ENCODE data around the gene CDRT4. TPM values are rescaled to one million over a fixed set of nuclear protein-coding genes. Genes with fewer than 3 reads are reported as not detected.
A peak's percentile ranks its signal among the peaks of the same experiment; 100 is the strongest.

Gene CDRT4
- total RNA-seq, 4 donors from 2014 or later = 7.1 to 23.8 (median 8.8) TPM

DNA sequence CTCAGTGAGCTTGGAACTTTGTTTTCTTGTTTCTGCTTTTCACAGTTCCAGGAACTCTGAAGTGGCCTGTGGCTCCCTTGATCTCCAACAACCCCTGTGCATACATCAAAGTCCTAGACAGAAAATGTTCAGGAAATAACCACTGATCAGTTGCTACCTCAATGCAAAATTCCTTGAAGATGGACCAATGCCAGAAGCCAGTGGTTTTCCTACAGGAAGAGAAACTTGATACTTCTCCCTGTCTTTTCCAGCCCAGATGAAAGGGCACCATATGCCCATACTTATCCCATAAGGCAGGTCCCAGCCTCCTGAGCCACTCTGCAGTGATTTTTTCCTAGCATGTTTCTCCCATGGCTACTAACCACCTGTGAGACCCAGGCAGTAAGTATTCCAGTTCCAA is 12.3 kb upstream of the CDRT4 start:
- Histone ChIP-seq H3K36me3 (no peaks in the 10 kb centered on the region), H3K4me3 (no peak overlapping the region), H3K9me3 (no peaks in the 10 kb centered on the region), H3K27me3 (no peaks in the 10 kb centered on the region), H3K27ac (no peak overlapping the region), H3K4me1 (peaks cover 31% of the 10 kb centered on the region)
- DNase-seq (ENCODE audit: low spot score in 2 of 2) = no peak
- no peak for TF ChIP-seq EP300 (IDR thresholded peaks at IDR 0.05)
- TF ChIP-seq, protein P1, sequence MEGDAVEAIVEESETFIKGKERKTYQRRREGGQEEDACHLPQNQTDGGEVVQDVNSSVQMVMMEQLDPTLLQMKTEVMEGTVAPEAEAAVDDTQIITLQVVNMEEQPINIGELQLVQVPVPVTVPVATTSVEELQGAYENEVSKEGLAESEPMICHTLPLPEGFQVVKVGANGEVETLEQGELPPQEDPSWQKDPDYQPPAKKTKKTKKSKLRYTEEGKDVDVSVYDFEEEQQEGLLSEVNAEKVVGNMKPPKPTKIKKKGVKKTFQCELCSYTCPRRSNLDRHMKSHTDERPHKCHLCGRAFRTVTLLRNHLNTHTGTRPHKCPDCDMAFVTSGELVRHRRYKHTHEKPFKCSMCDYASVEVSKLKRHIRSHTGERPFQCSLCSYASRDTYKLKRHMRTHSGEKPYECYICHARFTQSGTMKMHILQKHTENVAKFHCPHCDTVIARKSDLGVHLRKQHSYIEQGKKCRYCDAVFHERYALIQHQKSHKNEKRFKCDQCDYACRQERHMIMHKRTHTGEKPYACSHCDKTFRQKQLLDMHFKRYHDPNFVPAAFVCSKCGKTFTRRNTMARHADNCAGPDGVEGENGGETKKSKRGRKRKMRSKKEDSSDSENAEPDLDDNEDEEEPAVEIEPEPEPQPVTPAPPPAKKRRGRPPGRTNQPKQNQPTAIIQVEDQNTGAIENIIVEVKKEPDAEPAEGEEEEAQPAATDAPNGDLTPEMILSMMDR (IDR thresholded peaks at IDR 0.05) = no peak
- no peak for TF ChIP-seq POLR2AphosphoS5 (IDR thresholded peaks at IDR 0.05)
- TF ChIP-seq POLR2A (IDR thresholded peaks at IDR 0.05) = no peak

DNA sequence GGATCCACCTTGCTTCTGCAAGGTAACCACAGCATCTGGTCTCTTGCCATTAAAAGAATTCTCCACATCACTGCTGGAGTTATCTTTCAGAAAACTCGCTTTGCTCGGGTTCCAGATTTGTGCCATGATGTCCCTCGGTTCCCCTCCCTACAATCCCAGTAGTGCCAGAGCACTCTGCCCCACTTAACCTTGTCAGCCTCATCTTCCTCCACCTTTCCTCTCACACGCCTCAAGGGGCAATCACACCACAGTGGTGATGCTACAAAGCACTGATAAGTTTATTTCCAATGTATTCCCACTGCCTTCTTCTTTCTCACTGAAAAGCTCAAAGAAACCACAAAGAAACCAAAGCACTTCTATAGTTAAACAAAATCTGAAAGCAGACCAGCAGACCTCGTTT is 11.4 kb upstream of the CDRT4 start:
- H3K4me1 ChIP-seq = peaks cover 31% of the 10 kb centered on the region
- H3K9me3 ChIP-seq = no peaks in the 10 kb centered on the region
- no peak overlapping the region for H3K27ac ChIP-seq
- TF ChIP-seq POLR2AphosphoS5 (IDR thresholded peaks at IDR 0.05) = no peak
- no peak for TF ChIP-seq POLR2A (IDR thresholded peaks at IDR 0.05)
- no peak for TF ChIP-seq EP300 (IDR thresholded peaks at IDR 0.05)
- TF ChIP-seq, protein P1 (IDR thresholded peaks at IDR 0.05) = no peak
- DNase-seq (ENCODE audit: low spot score in 2 of 2) = no peak
- H3K36me3 ChIP-seq = no peaks in the 10 kb centered on the region
- WGBS = 92% methylated on average over 5 of the region's 5 CpGs
- no peak overlapping the region for H3K4me3 ChIP-seq
- no peaks in the 10 kb centered on the region for H3K27me3 ChIP-seq

DNA sequence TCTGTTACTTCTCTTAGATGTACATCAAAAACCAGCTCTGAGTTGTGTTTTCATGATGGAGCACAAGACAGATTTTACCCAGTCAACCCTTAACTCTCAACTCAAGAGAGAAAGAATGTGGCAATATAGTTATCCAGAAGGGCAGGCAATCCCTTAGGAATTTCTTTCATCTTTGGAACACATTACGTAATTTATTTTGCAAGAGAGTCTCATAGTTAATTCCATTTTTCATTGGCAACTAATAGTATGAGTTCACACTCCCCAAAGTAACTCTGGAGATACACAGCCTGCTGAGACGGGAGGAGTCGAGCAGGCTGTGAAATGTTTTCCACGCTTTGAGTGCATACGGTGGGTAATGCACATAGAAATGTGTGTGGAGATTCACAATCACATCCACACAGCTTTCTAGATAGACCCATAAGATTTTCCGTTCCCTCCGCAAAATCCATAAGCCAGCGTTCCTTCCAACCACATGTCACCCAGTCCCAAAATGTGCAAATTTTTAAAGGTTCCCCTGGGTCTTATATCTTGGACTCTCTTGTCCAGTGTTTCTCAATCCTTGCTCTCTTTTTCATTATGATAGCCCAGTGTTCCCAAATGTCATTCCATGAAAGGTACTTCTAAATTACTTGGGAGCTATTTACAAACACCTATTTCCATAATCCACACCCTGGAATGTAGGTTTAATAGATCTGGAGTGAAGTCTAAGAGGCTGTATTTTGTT is 8.4 kb upstream of the CDRT4 start:
- TF ChIP-seq POLR2AphosphoS5 (IDR thresholded peaks at IDR 0.05) (no peak), EP300 (IDR thresholded peaks at IDR 0.05) (no peak), POLR2A (IDR thresholded peaks at IDR 0.05) (no peak)
- TF ChIP-seq, protein P1 (IDR thresholded peaks at IDR 0.05) = no peak
- DNase-seq (ENCODE audit: low spot score in 2 of 2) = no peak
- 65% methylated on average over 8 of the region's 8 CpGs for WGBS
- no peak overlapping the region for H3K4me3 ChIP-seq
- no peaks in the 10 kb centered on the region for H3K27me3 ChIP-seq
- H3K9me3 ChIP-seq = no peaks in the 10 kb centered on the region
- H3K36me3 ChIP-seq = no peaks in the 10 kb centered on the region
- peak overlapping the region; percentile 33 for H3K27ac ChIP-seq
- peaks cover 19% of the 10 kb centered on the region for H3K4me1 ChIP-seq

DNA sequence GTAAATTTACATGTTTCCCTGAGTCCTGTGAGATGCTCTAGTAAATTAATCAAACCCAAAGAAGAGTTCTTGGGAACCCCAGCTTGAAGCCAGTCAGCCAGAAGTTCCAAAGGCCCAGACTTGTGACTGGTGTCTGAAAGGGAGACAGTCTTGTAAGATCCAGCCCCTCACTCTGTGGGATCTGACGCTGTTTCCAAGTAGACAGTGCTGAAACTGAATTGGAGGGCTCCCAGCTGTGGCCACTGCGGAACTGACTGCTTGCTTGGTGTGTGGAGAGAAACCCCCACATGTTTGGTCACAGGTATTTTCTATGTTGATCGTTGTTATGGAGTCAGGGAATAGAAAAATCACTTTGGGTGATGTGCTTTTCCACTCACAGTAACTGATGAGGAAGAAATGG is 5.5 kb upstream of the CDRT4 start:
- WGBS = 95% methylated on average over 3 of the region's 3 CpGs
- H3K4me1 ChIP-seq = peaks cover 3% of the 10 kb centered on the region
- no peak overlapping the region for H3K4me3 ChIP-seq
- TF ChIP-seq EP300 (IDR thresholded peaks at IDR 0.05) (no peak), POLR2AphosphoS5 (IDR thresholded peaks at IDR 0.05) (no peak), POLR2A (IDR thresholded peaks at IDR 0.05) (no peak)
- TF ChIP-seq, protein P1 (IDR thresholded peaks at IDR 0.05) = no peak
- no peak overlapping the region for H3K27ac ChIP-seq
- H3K36me3 ChIP-seq = no peaks in the 10 kb centered on the region
- no peaks in the 10 kb centered on the region for H3K9me3 ChIP-seq
- no peak for DNase-seq (ENCODE audit: low spot score in 2 of 2)
- H3K27me3 ChIP-seq = no peaks in the 10 kb centered on the region

DNA sequence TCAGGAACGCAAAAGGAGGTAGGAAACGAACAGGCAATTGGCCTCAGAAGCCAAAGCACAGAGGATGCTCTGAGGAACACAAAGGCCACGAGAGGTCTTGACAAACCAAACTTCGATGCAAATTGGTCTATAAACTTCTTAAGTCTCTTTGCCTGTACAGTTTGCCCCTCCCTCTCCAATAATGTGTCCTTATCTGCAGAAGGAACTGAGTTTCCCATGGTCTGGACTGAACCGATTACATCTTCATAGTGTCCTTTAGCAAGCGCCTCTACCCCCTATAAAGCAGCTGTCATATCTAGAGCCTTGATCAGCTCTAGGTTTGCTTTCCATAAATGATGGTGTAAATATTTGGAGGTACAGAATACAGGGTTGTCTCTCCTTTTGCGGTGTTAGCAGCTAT is 3.1 kb upstream of the CDRT4 start:
- no peaks in the 10 kb centered on the region for H3K36me3 ChIP-seq
- 67% methylated on average over 7 of the region's 7 CpGs for WGBS
- H3K4me3 ChIP-seq = no peak overlapping the region
- no peaks in the 10 kb centered on the region for H3K4me1 ChIP-seq
- TF ChIP-seq POLR2A (IDR thresholded peaks at IDR 0.05) = no peak
- no peak for DNase-seq (ENCODE audit: low spot score in 2 of 2)
- H3K27me3 ChIP-seq = no peaks in the 10 kb centered on the region
- no peaks in the 10 kb centered on the region for H3K9me3 ChIP-seq
- no peak overlapping the region for H3K27ac ChIP-seq

DNA sequence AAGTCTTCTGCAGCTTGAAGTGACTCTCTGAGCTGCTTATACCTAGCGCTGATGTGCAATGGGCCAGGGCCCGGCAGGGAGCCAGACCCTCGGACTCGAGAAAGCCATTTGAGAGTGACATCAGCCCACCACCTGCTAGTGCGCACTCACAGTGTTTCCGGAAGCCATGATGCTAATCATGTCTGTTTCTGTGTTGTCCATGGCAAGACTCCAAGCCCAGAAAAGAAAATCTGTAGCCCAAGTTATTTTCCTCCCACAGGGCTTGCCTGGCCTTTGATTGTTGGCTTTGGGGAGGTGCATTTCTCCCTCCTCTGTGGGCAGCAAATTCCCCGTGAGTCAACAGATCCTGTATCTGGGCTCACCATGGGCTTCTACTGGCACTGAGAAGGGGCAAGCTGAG is 1.8 kb upstream of the CDRT4 start:
- TF ChIP-seq POLR2AphosphoS5 (IDR thresholded peaks at IDR 0.05) = no peak
- TF ChIP-seq EP300 (IDR thresholded peaks at IDR 0.05) = no peak
- no peak for TF ChIP-seq POLR2A (IDR thresholded peaks at IDR 0.05)
- TF ChIP-seq, protein P1 (IDR thresholded peaks at IDR 0.05) = no peak
- H3K4me3 ChIP-seq = no peak overlapping the region
- no peaks in the 10 kb centered on the region for H3K27me3 ChIP-seq
- H3K4me1 ChIP-seq = peaks cover 4% of the 10 kb centered on the region
- no peak for DNase-seq (ENCODE audit: low spot score in 2 of 2)
- H3K27ac ChIP-seq = no peak overlapping the region
- no peaks in the 10 kb centered on the region for H3K36me3 ChIP-seq
- 77% methylated on average over 5 of the region's 7 CpGs for WGBS
- H3K9me3 ChIP-seq = no peaks in the 10 kb centered on the region
